Stromal cell of bone marrow (primary cell): ENCODE results near the gene KRT86.
"Not testable (repeated sequence)": the region's sequence is repeated elsewhere in the genome, so short reads cannot be mapped to it uniquely, and the experiment has no call there.

Experiments used
- DNase-seq: peaks from one replicate; pipeline ENCODE4 v3.0.0-alpha.2; 2012; ENCODE audit warnings: low read depth

KRT86 gene

GRCh38 chr12:52336641-52337040, 62.2 kb downstream of the KRT86 start:
- no peak for DNase-seq

GRCh38 chr12:52337054-52337453, 62.6 kb downstream of the KRT86 start:
- DNase-seq, result no peak

- no peak for DNase-seq
Measured at GRCh38 chr12:52338241-52338960, 64.0 kb downstream of the KRT86 start.

- DNase-seq, result no peak
Measured at GRCh38 chr12:52341066-52341580, 66.7 kb downstream of the KRT86 start.

GRCh38 chr12:52342781-52343490, 68.5 kb downstream of the KRT86 start:
- DNase-seq, result no peak

GRCh38 chr12:52343550-52343949, 69.1 kb downstream of the KRT86 start:
- no peak for DNase-seq

- no peak for DNase-seq
Measured at GRCh38 chr12:52344111-52344510, 69.7 kb downstream of the KRT86 start.

- not testable (repeated sequence) for DNase-seq
Measured at GRCh38 chr12:52345041-52345440, 70.6 kb downstream of the KRT86 start.

- DNase-seq, result no peak
Measured at GRCh38 chr12:52346593-52346992, 72.1 kb downstream of the KRT86 start.

- no peak for DNase-seq
Measured at GRCh38 chr12:52347016-52347415, 72.6 kb downstream of the KRT86 start.

- DNase-seq, result no peak
Measured at GRCh38 chr12:52347551-52348510, 73.4 kb downstream of the KRT86 start.

GRCh38 chr12:52349196-52349595, 74.8 kb downstream of the KRT86 start:
- DNase-seq, result no peak

GRCh38 chr12:52350021-52350620, 75.7 kb downstream of the KRT86 start:
- no peak for DNase-seq

- no peak for DNase-seq
Measured at GRCh38 chr12:52350786-52351185, 76.3 kb downstream of the KRT86 start.

- no peak for DNase-seq
Measured at GRCh38 chr12:52351196-52352059, 77.0 kb downstream of the KRT86 start.

GRCh38 chr12:52352951-52353350, 78.5 kb downstream of the KRT86 start:
- no peak for DNase-seq

GRCh38 chr12:52353766-52354165, 79.3 kb downstream of the KRT86 start:
- no peak for DNase-seq

GRCh38 chr12:52354200-52354599, 79.8 kb downstream of the KRT86 start:
- DNase-seq, result no peak

- no peak for DNase-seq
Measured at GRCh38 chr12:52355176-52355575, 80.7 kb downstream of the KRT86 start.

- no peak for DNase-seq
Measured at GRCh38 chr12:52356031-52356761, 81.8 kb downstream of the KRT86 start.
